Fibroblast of the conjunctiva (primary cell): ENCODE results near the gene LARP1.

Experiments used
- DNase-seq: peaks from one replicate; pipeline ENCODE4 v3.0.0-alpha.2; 2010; ENCODE audit warnings: low read depth

The LARP1 gene

DNA sequence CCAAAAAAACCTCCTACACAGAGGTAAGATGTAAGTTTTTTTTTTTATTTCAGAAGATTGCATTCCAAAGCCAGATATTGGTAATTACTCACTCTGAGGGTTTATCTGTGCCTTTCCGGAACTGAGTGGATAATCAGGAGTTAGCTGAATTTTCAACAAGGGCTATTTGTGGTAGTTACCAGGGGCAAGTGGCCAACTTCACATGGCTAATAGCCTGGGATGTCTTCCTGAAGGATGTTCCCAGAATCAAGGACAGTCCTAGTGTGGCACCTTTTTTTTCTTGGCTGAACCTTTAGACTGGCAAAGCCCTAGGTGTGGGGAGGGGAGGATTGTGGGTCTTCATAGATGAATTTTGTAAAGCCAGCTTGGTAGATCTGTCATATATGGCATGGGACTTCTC lies 7.1 kb downstream of the LARP1 start:
- no peak for DNase-seq

GRCh38 chr5:154762700-154763099 lies 7.5 kb downstream of the LARP1 start:
- no peak for DNase-seq

DNA sequence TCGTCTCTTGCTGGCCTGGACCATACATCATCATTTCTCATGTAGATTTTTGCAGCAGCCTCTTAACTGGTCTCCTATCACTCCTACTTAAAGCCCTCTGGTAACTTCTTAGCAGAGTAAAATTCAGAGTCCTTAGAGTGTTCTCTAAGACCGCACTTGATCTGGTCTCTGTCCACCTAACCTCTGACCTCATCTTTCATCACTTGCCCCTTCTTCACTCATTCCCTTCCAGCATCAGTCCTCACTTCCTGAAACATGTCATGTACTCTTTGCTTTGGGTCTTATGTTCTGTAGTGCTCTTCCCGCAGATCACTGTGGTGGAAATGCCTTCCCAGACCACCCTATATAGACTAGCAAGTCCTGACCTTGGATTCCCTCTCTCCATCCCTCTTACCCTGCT lies 9.8 kb downstream of the LARP1 start:
- no peak for DNase-seq

DNA sequence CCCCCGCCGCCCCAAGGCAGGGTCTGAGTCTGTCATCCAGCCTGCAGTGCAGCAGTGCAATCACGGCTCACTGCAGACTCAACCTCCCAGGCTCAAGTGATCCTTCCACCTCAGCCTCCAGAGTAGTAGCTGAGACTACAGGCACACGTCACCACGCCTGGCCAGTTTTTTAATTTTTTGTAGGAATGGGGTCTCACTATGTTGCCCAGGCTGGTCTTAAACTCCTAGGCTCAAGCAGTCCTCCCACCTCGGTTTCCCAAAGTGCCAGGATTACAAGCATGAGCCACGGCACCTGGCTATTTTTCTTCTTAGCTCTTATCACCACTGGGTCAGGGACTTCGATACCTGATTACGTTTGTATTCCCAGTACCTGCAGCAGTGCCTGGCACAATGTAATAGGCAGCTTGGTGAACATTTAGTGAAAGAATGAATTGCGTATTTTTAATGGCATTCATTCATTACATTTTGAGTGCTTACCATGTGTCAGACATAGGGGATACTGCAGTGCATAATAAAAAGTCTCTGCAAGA lies 10.3 kb downstream of the LARP1 start:
- DNase-seq = no peak

DNA sequence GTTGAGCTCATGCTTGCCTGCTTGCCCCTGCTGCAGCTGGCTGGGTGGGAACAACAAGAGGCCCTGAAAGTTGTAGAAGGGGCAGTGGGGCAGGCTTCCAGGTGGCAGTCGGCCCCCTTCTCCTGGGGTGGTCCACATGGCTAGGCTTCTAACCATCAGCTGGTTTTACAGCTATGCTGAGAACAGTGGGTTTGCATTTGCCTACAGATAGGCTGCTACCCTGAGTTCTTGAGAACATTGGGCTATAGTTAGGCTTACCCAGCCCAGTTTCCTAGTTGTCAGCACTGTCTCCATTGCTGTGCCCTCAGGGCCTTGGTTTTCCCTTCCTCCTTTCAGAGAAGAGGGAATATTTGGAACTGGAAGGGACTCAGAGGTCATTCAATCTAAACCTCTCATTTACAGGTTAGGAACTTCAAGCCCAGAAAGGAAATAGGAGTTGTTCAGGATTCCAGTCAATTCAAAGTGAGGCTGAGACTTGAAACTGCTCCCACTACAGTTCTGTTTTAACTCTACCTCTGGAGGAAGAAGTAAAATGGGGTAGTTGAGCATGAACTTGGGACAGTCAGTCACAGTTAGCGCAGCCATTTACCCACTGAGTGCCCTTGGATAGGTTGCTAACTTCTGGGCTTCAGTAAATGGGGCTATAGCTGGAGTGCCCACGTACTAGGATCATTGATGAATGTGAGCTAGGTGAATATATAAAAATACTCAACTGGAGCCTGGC lies 11.5 kb downstream of the LARP1 start:
- DNase-seq = no peak

DNA sequence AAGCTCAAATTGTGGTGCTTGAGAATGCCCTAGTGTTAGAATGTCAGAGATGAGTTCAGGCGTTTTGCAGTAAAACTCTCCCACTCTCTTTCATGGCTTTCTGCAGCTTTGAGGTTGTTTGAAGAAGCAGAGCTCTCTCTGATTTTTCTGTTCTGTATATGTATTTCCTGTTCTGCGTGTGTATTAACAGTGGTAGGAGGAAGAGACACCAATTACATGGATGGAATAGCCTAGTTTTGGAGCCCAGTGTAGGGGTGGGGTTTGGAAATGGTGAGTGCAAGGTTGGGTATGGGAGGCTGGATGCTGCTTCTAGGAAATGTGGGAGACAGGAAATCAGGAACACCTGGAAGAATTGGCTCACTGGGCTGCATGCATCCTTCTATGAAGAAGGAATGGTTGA lies 12.4 kb downstream of the LARP1 start:
- no peak for DNase-seq

GRCh38 chr5:154768207-154768606 lies 13.0 kb downstream of the LARP1 start:
- no peak for DNase-seq

DNA sequence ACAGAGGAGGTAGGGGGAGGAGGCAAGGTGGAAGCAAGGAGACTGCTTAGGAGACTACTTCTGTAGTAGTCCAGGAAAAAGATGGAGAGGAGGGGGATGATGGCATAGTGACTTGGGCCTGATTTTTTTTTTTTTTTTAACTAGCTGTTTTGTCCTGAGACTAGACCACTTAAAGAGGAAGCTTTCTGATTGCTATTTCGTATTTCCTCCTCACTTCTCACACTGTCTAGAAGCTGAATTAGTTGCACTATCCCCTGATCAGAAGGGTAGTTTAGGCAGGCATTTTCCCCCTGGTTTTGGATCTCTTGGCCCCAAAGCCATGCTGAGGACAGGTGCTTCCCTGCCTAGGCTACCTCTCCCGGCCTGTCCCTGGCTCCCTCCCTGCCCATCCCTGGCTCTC lies 14.9 kb downstream of the LARP1 start:
- no peak for DNase-seq

GRCh38 chr5:154771383-154771901 lies 16.3 kb downstream of the LARP1 start:
- peak; percentile 74 for DNase-seq

- no peak for DNase-seq
Observed at GRCh38 chr5:154773326-154773725, 18.1 kb downstream of the LARP1 start.

- DNase-seq = no peak
Observed at GRCh38 chr5:154776167-154776566, 21.0 kb downstream of the LARP1 start.

- DNase-seq = no peak
Observed at GRCh38 chr5:154778534-154778933, 23.4 kb downstream of the LARP1 start.

GRCh38 chr5:154779105-154779504 lies 23.9 kb downstream of the LARP1 start:
- peak; percentile 68 for DNase-seq

GRCh38 chr5:154780128-154780527 lies 25.0 kb downstream of the LARP1 start:
- DNase-seq = no peak

- DNase-seq = no peak
Observed at GRCh38 chr5:154782326-154782725, 27.1 kb downstream of the LARP1 start.

DNA sequence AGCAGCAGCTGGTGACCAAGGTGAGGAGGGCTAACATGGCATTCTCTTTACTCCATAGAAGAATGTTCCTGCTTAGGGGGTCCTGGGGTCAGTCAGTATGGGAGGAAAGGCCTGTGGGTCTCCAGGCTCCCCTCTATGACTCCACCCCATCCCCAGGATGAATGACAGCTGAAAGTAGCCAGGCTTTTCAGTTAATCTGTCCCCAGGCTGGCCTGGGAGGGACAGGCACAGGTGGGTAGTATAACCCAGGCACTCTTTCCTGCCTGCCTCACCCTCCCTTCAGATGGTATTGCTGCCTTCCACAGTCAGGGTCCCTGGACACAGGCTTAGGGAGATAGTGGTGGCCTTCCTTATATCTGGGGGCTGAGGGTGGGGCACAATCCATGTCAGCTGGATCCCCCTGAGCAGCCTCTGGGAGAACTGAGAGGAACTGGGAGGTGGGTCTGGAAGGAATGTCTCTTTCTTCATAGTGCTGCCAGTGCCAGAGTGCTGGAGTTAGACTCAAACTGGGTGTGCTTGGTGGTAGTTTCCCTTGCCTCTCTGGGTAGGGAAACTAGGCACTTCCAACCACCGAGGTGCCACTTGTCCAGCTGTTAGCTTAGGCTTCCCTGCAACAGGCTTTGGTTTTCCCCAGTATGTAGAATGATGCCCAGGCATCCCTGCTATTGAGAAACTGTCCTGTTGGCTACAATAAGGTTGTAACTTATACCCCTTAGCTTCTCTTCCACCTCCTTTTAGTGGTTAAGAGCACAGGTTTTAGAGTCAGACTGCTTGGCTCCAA lies 27.8 kb downstream of the LARP1 start:
- DNase-seq = no peak

DNA sequence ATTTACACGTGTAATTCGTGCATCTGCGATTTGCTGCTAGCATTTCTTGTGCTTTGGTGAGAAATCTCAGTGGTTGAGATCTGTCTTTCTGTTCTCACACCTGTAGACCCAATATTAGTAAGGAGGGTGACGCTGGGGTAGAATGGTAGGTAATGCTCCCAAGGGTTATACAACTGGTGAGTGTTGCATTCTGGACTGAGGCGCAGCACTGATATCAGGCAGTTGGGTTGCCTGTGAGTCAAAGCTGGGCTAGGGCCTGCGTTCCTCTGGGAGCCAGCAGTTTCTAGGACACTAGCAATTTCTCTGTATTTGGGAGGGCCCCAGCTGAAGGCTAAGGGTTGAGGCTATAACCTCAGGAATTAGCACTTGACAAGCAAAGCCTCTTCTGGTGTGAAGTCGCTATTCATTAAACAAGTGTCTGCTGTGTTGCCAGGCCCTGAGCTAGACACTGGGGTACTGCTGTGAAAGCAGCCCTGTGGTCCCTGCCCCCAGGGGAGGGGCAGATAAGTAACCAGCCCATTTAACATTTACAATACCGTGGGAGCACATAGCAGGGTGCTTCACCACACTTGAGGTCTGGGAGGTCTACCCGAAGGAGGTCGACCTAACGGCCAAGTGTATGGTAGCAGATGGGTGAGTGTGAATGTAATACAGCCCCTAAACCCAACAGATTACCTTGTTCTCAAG lies 28.7 kb downstream of the LARP1 start:
- DNase-seq = no peak

DNA sequence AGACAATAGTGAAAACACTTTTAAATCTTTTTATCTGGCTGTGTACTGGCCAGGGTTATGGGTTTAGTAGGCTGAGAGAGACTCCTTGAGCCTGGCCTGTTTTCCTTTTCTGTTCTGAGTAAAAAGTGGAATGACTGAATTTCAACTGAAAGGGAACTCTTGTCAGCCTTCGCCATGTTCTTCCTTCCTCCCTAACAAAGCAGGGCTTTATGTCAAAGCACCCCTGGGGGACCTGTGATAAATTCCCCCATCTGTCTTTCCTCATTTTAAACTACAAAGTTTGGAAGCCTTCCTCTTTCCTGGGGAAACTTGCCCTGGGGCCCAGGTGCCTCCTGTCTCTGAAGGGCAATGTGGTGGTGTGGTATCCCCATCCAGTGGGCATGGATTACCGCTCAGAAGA lies 29.7 kb downstream of the LARP1 start:
- DNase-seq = no peak

DNA sequence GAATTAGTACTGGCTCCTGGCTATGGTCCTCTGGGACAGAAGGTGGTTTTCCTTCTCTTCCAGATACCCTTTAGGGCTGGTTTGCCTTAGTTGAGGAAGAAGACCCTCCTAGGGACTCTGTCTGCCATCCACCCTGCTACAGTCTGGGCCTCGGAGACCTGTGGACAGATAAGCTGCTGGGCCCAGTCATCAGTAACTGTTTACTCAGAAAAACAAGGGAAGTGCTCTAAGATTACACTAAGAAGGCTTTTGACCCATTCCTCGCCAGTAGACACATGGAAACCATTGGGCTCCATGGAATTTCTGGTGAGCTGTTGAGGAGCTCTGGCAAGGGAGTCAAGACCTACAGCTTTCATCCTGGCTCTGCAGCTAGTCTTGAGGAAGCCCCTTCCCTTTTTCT lies 31.2 kb downstream of the LARP1 start:
- no peak for DNase-seq

DNA sequence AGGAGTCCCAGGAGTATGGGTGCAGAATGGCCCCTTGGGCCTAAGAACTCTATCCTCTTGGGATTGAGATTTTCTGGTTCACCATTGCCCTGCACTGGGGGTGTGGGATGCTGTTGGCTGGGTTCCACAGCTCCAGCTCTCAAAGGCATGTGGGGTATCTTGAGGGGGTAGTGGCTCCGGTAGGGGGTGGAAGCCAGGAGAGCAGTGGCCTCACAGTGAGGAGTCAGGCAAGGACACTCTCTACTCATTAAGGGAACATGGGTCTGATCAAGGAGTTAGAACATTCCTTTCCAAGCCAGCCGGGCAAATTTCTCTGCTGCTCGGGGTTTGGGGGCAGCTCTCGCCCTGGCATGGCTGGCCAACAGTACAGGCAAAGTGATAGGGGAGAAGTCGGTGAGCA lies 33.0 kb downstream of the LARP1 start:
- no peak for DNase-seq

DNA sequence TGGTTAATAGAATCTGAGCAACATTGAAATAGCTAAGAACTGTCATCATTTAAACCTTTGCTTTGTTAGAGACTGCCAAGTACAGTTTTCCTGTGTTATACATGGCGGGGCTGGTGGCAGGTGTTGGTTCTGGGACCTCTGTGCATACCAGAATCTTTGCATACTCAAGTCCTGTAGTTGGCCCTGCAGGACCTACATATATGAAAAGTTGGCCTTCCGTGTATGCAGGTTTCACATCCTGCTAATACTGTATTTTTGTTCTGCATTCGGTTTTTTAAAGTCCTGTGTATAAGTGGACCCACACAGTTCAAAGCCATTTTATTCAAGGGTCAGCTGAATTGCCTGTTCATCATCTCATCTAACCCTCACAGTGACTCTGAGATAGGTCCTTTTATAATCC lies 36.4 kb downstream of the LARP1 start:
- DNase-seq = no peak
